WERI-Rb-1 (cell line): ENCODE data around the gene HMBS.

Source experiments
- DNase-seq: peaks from one replicate; pipeline ENCODE4 v3.0.0-alpha.2; 2020
- H3K27ac ChIP-seq: fragments of 250-450 bp; sonication (Bioruptor Pico); 2 replicates; pipeline ENCODE4 v1.5.1; 2020; ENCODE audit warnings: mild to moderate bottlenecking, moderate library complexity
- H3K27me3 ChIP-seq: fragments of 250-450 bp; sonication (Bioruptor Pico); 2 replicates; pipeline ENCODE4 v1.5.1; 2021; ENCODE audit warnings: mild to moderate bottlenecking, low read depth, moderate library complexity; ENCODE audit not compliant: insufficient read depth, severe bottlenecking
- H3K36me3 ChIP-seq: fragments of 250-450 bp; sonication (Bioruptor Pico); 2 replicates; pipeline ENCODE4 v1.5.1; 2020; ENCODE audit warnings: mild to moderate bottlenecking, moderate library complexity
- H3K4me3 ChIP-seq: 2 replicates; pipeline ENCODE4 v1.5.1; 2011; ENCODE audit warnings: low read depth, mild to moderate bottlenecking, control low read depth, low read length
- H3K9me3 ChIP-seq: fragments of 250-450 bp; sonication (Bioruptor Pico); 2 replicates; pipeline ENCODE4 v1.5.1; 2021; ENCODE audit warnings: mild to moderate bottlenecking, moderate library complexity; ENCODE audit not compliant: severe bottlenecking
- CTCF ChIP-seq: IDR thresholded peaks from 2 replicates; pipeline ENCODE4 v1.5.1; 2011; ENCODE audit warnings: low read depth, mild to moderate bottlenecking, control low read depth, inconsistent platforms, low read length

HMBS gene

GRCh38 chr11:119046489-119046888 lies 38.2 kb upstream of the HMBS start:
- no peak for DNase-seq
- TF ChIP-seq CTCF: no peak
- Histone ChIP-seq H3K4me3 (no peak overlapping the region), H3K27ac (no peak overlapping the region), H3K27me3 (no peaks in the 10 kb centered on the region), H3K36me3 (peaks cover 59% of the 10 kb centered on the region), H3K9me3 (no peaks in the 10 kb centered on the region)

GRCh38 chr11:119047205-119047604 lies 37.5 kb upstream of the HMBS start:
- no peak overlapping the region for H3K4me3 ChIP-seq
- peaks cover 66% of the 10 kb centered on the region for H3K36me3 ChIP-seq
- H3K27ac ChIP-seq: no peak overlapping the region
- no peaks in the 10 kb centered on the region for H3K9me3 ChIP-seq
- H3K27me3 ChIP-seq: no peaks in the 10 kb centered on the region
- TF ChIP-seq CTCF: no peak
- no peak for DNase-seq

- Histone ChIP-seq H3K4me3 (no peak overlapping the region), H3K27me3 (no peaks in the 10 kb centered on the region), H3K27ac (no peak overlapping the region), H3K36me3 (peaks cover 80% of the 10 kb centered on the region), H3K9me3 (no peaks in the 10 kb centered on the region)
- no peak for TF ChIP-seq CTCF
- DNase-seq: no peak
Observed at GRCh38 chr11:119048644-119049043, 36.0 kb upstream of the HMBS start.

GRCh38 chr11:119049081-119049480 lies 35.6 kb upstream of the HMBS start:
- H3K9me3 ChIP-seq: no peaks in the 10 kb centered on the region
- H3K4me3 ChIP-seq: no peak overlapping the region
- no peaks in the 10 kb centered on the region for H3K27me3 ChIP-seq
- no peak for TF ChIP-seq CTCF
- H3K36me3 ChIP-seq: peaks cover 85% of the 10 kb centered on the region
- H3K27ac ChIP-seq: no peak overlapping the region
- DNase-seq: no peak

GRCh38 chr11:119051440-119052162 lies 33.1 kb upstream of the HMBS start:
- Histone ChIP-seq H3K36me3 (peaks cover 83% of the 10 kb centered on the region), H3K27me3 (no peaks in the 10 kb centered on the region), H3K27ac (no peak overlapping the region), H3K9me3 (no peaks in the 10 kb centered on the region), H3K4me3 (no peak overlapping the region)
- no peak for TF ChIP-seq CTCF
- no peak for DNase-seq
